Gastrocnemius medialis (tissue), 4 donors: Measurements from ENCODE around the gene PRDM16. TPM values are rescaled to one million over a fixed set of nuclear protein-coding genes. Genes with fewer than 3 reads are reported as not detected.

Experiments
- ATAC-seq, 2 donors: fragments of 150-250 bp; one replicate each; pipeline ENCODE4 v1.9.1; 2016
- DNase-seq, 2 donors: peaks; one replicate each; pipeline ENCODE4 v3.0.0-alpha.2; 2019
- H3K27ac ChIP-seq, 4 donors: fragments of 200-600 bp; sonication (generic); 1 replicate in 1 of 4; 2 replicates in 3 of 4; pipeline ENCODE4 v1.5.1; 2016 to 2018; ENCODE audit warnings: mild to moderate bottlenecking in 2 of 4, moderate library complexity in 1 of 4
- H3K27me3 ChIP-seq, 3 donors: fragments of 200-600 bp; sonication (generic) in 2 of 3; 1 replicate in 1 of 3; 2 replicates in 2 of 3; pipeline versions ENCODE4 v1.5.1 to v1.6.0; 2016 to 2019; ENCODE audit warnings: mild to moderate bottlenecking in 1 of 3, moderate library complexity in 1 of 3
- H3K36me3 ChIP-seq, 2 donors: fragments of 200-600 bp; sonication (generic) in 1 of 2; one replicate each; pipeline ENCODE4 v1.5.1; 2017 to 2018
- H3K4me1 ChIP-seq, 2 donors: fragments of 200-600 bp; sonication (generic) in 1 of 2; one replicate each; pipeline ENCODE4 v1.5.1; 2016 to 2017; ENCODE audit warnings: mild to moderate bottlenecking in 2 of 2
- H3K4me3 ChIP-seq, 4 donors: fragments of 200-600 bp; sonication (generic) in 3 of 4; 1 replicate in 1 of 4; 2 replicates in 3 of 4; pipeline ENCODE4 v1.5.1; 2016 to 2019; ENCODE audit warnings: mild to moderate bottlenecking in 2 of 4
- H3K9me3 ChIP-seq, 3 donors: fragments of 200-600 bp; sonication (generic) in 2 of 3; 1 replicate in 1 of 3; 2 replicates in 2 of 3; pipeline ENCODE4 v1.5.1; 2016 to 2019
- CTCF ChIP-seq, 5 experiments: fragments of 450-650 bp in 3 of 5; fragments of 200-600 bp in 2 of 5; sonication (generic) in 2 of 5; IDR thresholded peaks in 4 of 5; conservative IDR thresholded peaks in 1 of 5; 1 replicate in 4 of 5; 2 replicates in 1 of 5; pipeline ENCODE4 v1.5.1; 2016 to 2019; ENCODE audit warnings: antibody characterized with exemption in 5 of 5, mild to moderate bottlenecking in 3 of 5, moderate library complexity in 3 of 5
- POLR2A ChIP-seq, 2 donors: fragments of 450-650 bp; IDR thresholded peaks; one replicate each; pipeline ENCODE4 v1.6.1; 2017; ENCODE audit warnings: antibody characterized with exemption in 2 of 2, mild to moderate bottlenecking in 2 of 2, moderate library complexity in 2 of 2
- in situ Hi-C, 4 donors: fragments of 200-750 bp; cut with MboI; loops; one replicate each; pipeline versions ENCODE4 v1.15.0 to v1.8.0; 2017; ENCODE audit warnings: low sequenced_read_pairs in 4 of 4
- intact Hi-C: fragments of 100-400 bp; cut with DNase I; formaldehyde crosslinking; loops from one replicate; pipeline ENCODE4 v1.15.1; 2023; ENCODE audit warnings: low total_unique reads
- microRNA-seq, 2 donors: library from miRNA; unstranded; fragments of <30 nt; microRNA quantifications; one replicate each; pipeline ENCODE4, GENCODE V29; 2016; ENCODE audit warnings: borderline replicate concordance in 2 of 2
- total RNA-seq, 4 donors: library from RNA; depleted of rRNA; stranded (reverse); fragments of >200 nt; gene quantifications; one replicate each; pipeline versions ENCODE4 v1.1.0 to v1.2.3, GENCODE V29; 2016

Gene PRDM16
- total RNA-seq, 4 donors from 2014 or later = 0.03 to 0.19 (median 0.17) TPM

- Histone ChIP-seq H3K9me3 (no peaks in the 10 kb centered on the region), H3K27me3 (peaks cover 0 to 5% (median 0%) of the 10 kb centered on the region in 3 donors), H3K4me1 (no peaks in the 10 kb centered on the region), H3K27ac (no peak overlapping the region), H3K4me3 (no peak overlapping the region), H3K36me3 (no peaks in the 10 kb centered on the region)
- ATAC-seq (peak; percentile 48 to 73), DNase-seq (no peak)
- intact Hi-C loops = loop anchor here (1.0 kb wide), 1 partner anchor 31 kb away; no protein-coding TSS in a partner anchor
- in situ Hi-C loops = loop anchor here in 2 of 4 donors (10.0 kb wide), 1 partner anchor 141 kb away; the partner anchor contains the start of gene TPRG1L (in 2 of the 2)
- TF ChIP-seq POLR2A (IDR thresholded peaks at IDR 0.05) (no peak), CTCF (IDR thresholded peaks at IDR 0.05 in 4 of 5, conservative IDR thresholded peaks at IDR 0.05 in 1 of 5) (peak; percentile 73 to 94 (median 90))
These were observed 414.9 kb downstream of the PRDM16 start for GRCh38 chr1:3483801-3484444.

DNA sequence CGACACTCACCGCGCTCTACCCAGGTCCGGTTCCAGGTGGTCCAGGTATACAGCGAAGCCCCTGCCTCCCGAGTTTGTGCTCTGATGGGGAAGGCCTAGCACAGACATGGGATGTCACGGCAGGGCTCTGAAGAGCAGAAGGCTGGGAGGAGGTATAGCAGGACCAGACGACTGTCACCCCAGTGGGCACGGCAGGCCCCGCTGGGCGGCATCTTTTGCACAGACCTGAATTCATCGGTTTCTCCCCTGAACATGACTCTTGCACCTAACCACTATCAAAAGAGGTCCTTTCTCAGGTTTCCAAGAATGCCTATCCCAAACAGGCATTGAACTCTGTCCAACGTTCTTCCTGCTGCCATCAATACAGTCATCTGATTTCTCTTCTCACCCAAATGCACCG lies 416.0 kb downstream of the PRDM16 start:
- peaks cover 0 to 5% (median 0%) of the 10 kb centered on the region in 3 donors for H3K27me3 ChIP-seq
- in situ Hi-C loops = loop anchor here (5.0 to 10.0 kb wide), 2 partner anchors 137 to 140 kb away; partner anchors contain the start of gene TPRG1L (in 2 of the 4)
- ATAC-seq = no peak
- H3K36me3 ChIP-seq = no peaks in the 10 kb centered on the region
- H3K4me3 ChIP-seq = no peak overlapping the region
- no peaks in the 10 kb centered on the region for H3K9me3 ChIP-seq
- H3K4me1 ChIP-seq = no peaks in the 10 kb centered on the region
- no peak for TF ChIP-seq CTCF (IDR thresholded peaks at IDR 0.05 in 4 of 5, conservative IDR thresholded peaks at IDR 0.05 in 1 of 5)
- TF ChIP-seq POLR2A (IDR thresholded peaks at IDR 0.05) = no peak
- no peak overlapping the region for H3K27ac ChIP-seq
- intact Hi-C loops = no loop called here
- no peak for DNase-seq

Small RNAs within 50 kb of the gene (microRNA-seq; reads per million reads assigned to microRNA genes)
- gene MIR4251 = 0 reads per million in 2 donors

Other genes starting within 250 kb of the PRDM16 start
- gene ACTRT2, start 47.7 kb upstream of the PRDM16 start, total RNA-seq = not detected